ENCODE measurements around the gene SERPIND1. TPM values are rescaled to one million over a fixed set of nuclear protein-coding genes. Genes with fewer than 3 reads are reported as not detected.
"Not testable (repeated sequence)": the region's sequence is repeated elsewhere in the genome, so short reads cannot be mapped to it uniquely, and the experiment has no call there.

The SERPIND1 gene
- total RNA-seq, 4 donors from 2014 or later, result 0.46 to 0.83 (median 0.50) TPM; not detected in 1

- Histone ChIP-seq H3K4me3 (no peak overlapping the region), H3K9me3 (no peaks in the 10 kb centered on the region), H3K36me3 (peaks cover 48 to 100% (median 82%) of the 10 kb centered on the region in 4 donors), H3K27ac (replicated peaks in 1 of 4) (no peak overlapping the region), H3K27me3 (no peaks in the 10 kb centered on the region), H3K4me1 (no peaks in the 10 kb centered on the region)
- intact Hi-C loops (cut with DNase I), result no loop called here
- 88% methylated on average over 3 of the region's 3 CpGs for WGBS
- no peak for DNase-seq (ENCODE audit: extremely low spot score)
- TF ChIP-seq, protein P1, sequence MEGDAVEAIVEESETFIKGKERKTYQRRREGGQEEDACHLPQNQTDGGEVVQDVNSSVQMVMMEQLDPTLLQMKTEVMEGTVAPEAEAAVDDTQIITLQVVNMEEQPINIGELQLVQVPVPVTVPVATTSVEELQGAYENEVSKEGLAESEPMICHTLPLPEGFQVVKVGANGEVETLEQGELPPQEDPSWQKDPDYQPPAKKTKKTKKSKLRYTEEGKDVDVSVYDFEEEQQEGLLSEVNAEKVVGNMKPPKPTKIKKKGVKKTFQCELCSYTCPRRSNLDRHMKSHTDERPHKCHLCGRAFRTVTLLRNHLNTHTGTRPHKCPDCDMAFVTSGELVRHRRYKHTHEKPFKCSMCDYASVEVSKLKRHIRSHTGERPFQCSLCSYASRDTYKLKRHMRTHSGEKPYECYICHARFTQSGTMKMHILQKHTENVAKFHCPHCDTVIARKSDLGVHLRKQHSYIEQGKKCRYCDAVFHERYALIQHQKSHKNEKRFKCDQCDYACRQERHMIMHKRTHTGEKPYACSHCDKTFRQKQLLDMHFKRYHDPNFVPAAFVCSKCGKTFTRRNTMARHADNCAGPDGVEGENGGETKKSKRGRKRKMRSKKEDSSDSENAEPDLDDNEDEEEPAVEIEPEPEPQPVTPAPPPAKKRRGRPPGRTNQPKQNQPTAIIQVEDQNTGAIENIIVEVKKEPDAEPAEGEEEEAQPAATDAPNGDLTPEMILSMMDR (IDR thresholded peaks at IDR 0.05), result no peak
- no peak for TF ChIP-seq EP300 (IDR thresholded peaks at IDR 0.05)
- TF ChIP-seq POLR2AphosphoS5 (IDR thresholded peaks at IDR 0.05), result no peak
- no peak for TF ChIP-seq POLR2A (IDR thresholded peaks at IDR 0.05; ENCODE audit: low read depth)
These were observed 44.6 kb downstream of the SERPIND1 start for GRCh38 chr22:20818471-20818870.

GRCh38 chr22:20819471-20819870 lies 45.6 kb downstream of the SERPIND1 start:
- TF ChIP-seq, protein P1 (IDR thresholded peaks at IDR 0.05), result no peak
- TF ChIP-seq POLR2A (IDR thresholded peaks at IDR 0.05; ENCODE audit: low read depth) (no peak), EP300 (IDR thresholded peaks at IDR 0.05) (no peak), POLR2AphosphoS5 (IDR thresholded peaks at IDR 0.05) (no peak)
- H3K27ac ChIP-seq (replicated peaks in 1 of 4), result no peak overlapping the region
- 95% methylated on average over 9 of the region's 9 CpGs for whole genome bisulfite sequencing
- H3K27me3 ChIP-seq, result no peaks in the 10 kb centered on the region
- no peaks in the 10 kb centered on the region for H3K4me1 ChIP-seq
- H3K9me3 ChIP-seq, result no peaks in the 10 kb centered on the region
- intact Hi-C loops (cut with DNase I), result no loop called here
- no peak overlapping the region for H3K4me3 ChIP-seq
- H3K36me3 ChIP-seq, result peaks cover 58 to 100% (median 83%) of the 10 kb centered on the region in 4 donors
- no peak for DNase-seq (ENCODE audit: extremely low spot score)

DNA sequence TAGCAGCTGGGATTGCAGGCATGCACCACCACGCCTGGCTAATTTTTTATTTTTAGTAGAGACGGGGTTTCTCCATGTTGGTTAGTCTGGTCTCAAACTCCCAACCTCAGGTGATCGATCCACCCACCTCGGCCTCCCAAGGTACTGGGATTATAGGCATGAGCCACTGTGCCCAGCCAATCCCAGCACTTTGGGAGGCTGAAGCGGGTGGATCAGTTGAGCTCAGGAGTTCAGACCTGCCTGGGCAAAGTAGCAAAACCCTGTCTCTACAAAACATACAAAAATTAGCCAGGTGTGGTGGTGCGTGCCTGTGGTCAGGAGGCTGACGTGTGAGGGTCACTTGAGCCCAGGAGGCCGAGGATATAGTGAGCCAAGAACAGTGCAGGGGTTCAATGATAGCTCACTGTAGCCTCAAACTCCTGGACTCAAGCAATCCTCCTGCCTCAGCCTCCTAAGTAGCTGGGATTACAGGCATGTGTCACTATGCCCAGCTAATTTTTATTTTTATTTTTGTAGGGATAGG lies 47.9 kb downstream of the SERPIND1 start:
- H3K9me3 ChIP-seq; H3K27me3 ChIP-seq; H3K27ac ChIP-seq (replicated peaks in 1 of 4); DNase-seq (ENCODE audit: extremely low spot score); intact Hi-C loops (cut with DNase I); H3K4me1 ChIP-seq; H3K4me3 ChIP-seq: not testable (repeated sequence)
- H3K36me3 ChIP-seq, result peaks cover 47 to 96% (median 76%) of the 10 kb centered on the region in 4 donors
- WGBS, result 95% methylated on average over 8 of the region's 8 CpGs

- WGBS, result 96% methylated on average over 5 of the region's 5 CpGs
- no peak for TF ChIP-seq EP300 (IDR thresholded peaks at IDR 0.05)
- TF ChIP-seq, protein P1 (IDR thresholded peaks at IDR 0.05), result no peak
- no peak for TF ChIP-seq POLR2AphosphoS5 (IDR thresholded peaks at IDR 0.05)
- no peak for TF ChIP-seq POLR2A (IDR thresholded peaks at IDR 0.05; ENCODE audit: low read depth)
- no peak for DNase-seq (ENCODE audit: extremely low spot score)
- Histone ChIP-seq H3K4me1 (no peaks in the 10 kb centered on the region), H3K36me3 (peaks cover 44 to 91% (median 73%) of the 10 kb centered on the region in 4 donors), H3K27me3 (no peaks in the 10 kb centered on the region), H3K4me3 (no peak overlapping the region), H3K27ac (replicated peaks in 1 of 4) (no peak overlapping the region), H3K9me3 (no peaks in the 10 kb centered on the region)
- intact Hi-C loops (cut with DNase I), result no loop called here
These were observed 48.3 kb downstream of the SERPIND1 start for GRCh38 chr22:20822240-20822639.

GRCh38 chr22:20823264-20823663 lies 49.4 kb downstream of the SERPIND1 start:
- intact Hi-C loops (cut with DNase I), result no loop called here
- Histone ChIP-seq H3K4me3 (no peak overlapping the region), H3K36me3 (peaks cover 43 to 88% (median 71%) of the 10 kb centered on the region in 4 donors), H3K27me3 (no peaks in the 10 kb centered on the region), H3K27ac (replicated peaks in 1 of 4) (no peak overlapping the region), H3K4me1 (no peaks in the 10 kb centered on the region), H3K9me3 (no peaks in the 10 kb centered on the region)
- no peak for DNase-seq (ENCODE audit: extremely low spot score)
- TF ChIP-seq, protein P1 (IDR thresholded peaks at IDR 0.05), result no peak
- WGBS, result 94% methylated on average over 1 of the region's 1 CpG

DNA sequence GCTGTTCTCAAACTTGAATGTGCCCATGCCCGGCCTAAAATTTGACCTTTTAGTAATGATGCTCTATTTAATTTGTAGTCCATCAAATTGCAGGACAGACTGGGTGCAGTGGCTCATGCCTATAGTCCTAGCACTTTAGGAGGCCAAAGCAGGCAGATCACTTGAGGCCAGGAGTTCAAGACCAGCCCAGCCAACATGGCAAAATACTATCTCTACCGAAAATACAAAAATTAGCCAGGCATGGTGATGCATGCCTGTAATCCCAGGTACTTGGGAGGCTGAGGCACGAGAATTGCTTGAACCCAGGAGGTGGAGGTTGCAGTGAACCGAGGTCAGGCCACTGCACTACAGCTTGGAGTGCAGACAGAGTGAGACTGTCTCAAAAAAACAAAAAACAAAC lies 51.3 kb downstream of the SERPIND1 start:
- H3K4me3 ChIP-seq; H3K27ac ChIP-seq (replicated peaks in 1 of 4); H3K27me3 ChIP-seq; intact Hi-C loops (cut with DNase I); H3K4me1 ChIP-seq; DNase-seq (ENCODE audit: extremely low spot score); H3K9me3 ChIP-seq: not testable (repeated sequence)
- 94% methylated on average over 4 of the region's 4 CpGs for WGBS
- H3K36me3 ChIP-seq, result peaks cover 28 to 88% (median 68%) of the 10 kb centered on the region in 4 donors

All from esophagus muscularis mucosa (tissue), 4 donors.